Measurements from ENCODE around the gene BANF2.
"Not testable (repeated sequence)": the region's sequence is repeated elsewhere in the genome, so short reads cannot be mapped to it uniquely, and the experiment has no call there.

The BANF2 gene

GRCh38 chr20:17766226-17766625, 66.5 kb downstream of the BANF2 start:
- DNase-seq (ENCODE audit: low spot score), result no peak

GRCh38 chr20:17767624-17768023, 67.9 kb downstream of the BANF2 start:
- DNase-seq (ENCODE audit: low spot score), result no peak

- DNase-seq (ENCODE audit: low spot score), result no peak
These were observed 68.5 kb downstream of the BANF2 start for GRCh38 chr20:17768271-17768670.

- not testable (repeated sequence) for DNase-seq (ENCODE audit: low spot score)
These were observed 70.0 kb downstream of the BANF2 start for GRCh38 chr20:17769716-17770115.

GRCh38 chr20:17771206-17772004, 71.6 kb downstream of the BANF2 start:
- DNase-seq (ENCODE audit: low spot score), result no peak

GRCh38 chr20:17772005-17772343, 72.2 kb downstream of the BANF2 start:
- no peak for DNase-seq (ENCODE audit: low spot score)

- no peak for DNase-seq (ENCODE audit: low spot score)
These were observed 73.9 kb downstream of the BANF2 start for GRCh38 chr20:17773619-17774018.

GRCh38 chr20:17775600-17775999, 75.8 kb downstream of the BANF2 start:
- no peak for DNase-seq (ENCODE audit: low spot score)

- DNase-seq (ENCODE audit: low spot score), result no peak
These were observed 76.8 kb downstream of the BANF2 start for GRCh38 chr20:17776551-17776950.

- not testable (repeated sequence) for DNase-seq (ENCODE audit: low spot score)
These were observed 79.2 kb downstream of the BANF2 start for GRCh38 chr20:17779011-17779410.

GRCh38 chr20:17782768-17783167, 83.0 kb downstream of the BANF2 start:
- DNase-seq (ENCODE audit: low spot score), result no peak

GRCh38 chr20:17783671-17784070, 83.9 kb downstream of the BANF2 start:
- DNase-seq (ENCODE audit: low spot score), result no peak

GRCh38 chr20:17785007-17785406, 85.2 kb downstream of the BANF2 start:
- DNase-seq (ENCODE audit: low spot score), result no peak

All from left forelimb (tissue), 1 donor.